CD4-positive, alpha-beta memory T cell (primary cell): ENCODE measurements around the gene GRWD1. TPM values are rescaled to one million over a fixed set of nuclear protein-coding genes. Genes with fewer than 3 reads are reported as not detected.

Source experiments
- CTCF ChIA-PET: fragments of 350-600 bp; sonication (Branson Sonifier 250); formaldehyde crosslinking; loops from one replicate; lab custom pipeline; 2021; ENCODE audit warnings: inconsistent platforms; ENCODE audit not compliant: partially characterized antibody; lab: Charles Lee
- POLR2A ChIA-PET: fragments of 350-600 bp; sonication (Branson Sonifier 250); formaldehyde crosslinking; loops from one replicate; lab custom pipeline; 2021; ENCODE audit not compliant: partially characterized antibody; lab: Charles Lee
- DNase-seq, 5 donors: peaks; one replicate each; pipeline versions ENCODE4 v3.0.0 to v3.0.0-alpha.2; 2020 to 2022; ENCODE audit warnings: mixed read lengths in 1 of 5
- H3K27ac ChIP-seq: one replicate; pipeline ENCODE4 v1.7.0; 2013; ENCODE audit warnings: low read depth, low read length
- H3K27me3 ChIP-seq: 2 replicates; pipeline ENCODE4 v1.7.0; 2013; ENCODE audit warnings: mild to moderate bottlenecking, low read length, moderate library complexity; ENCODE audit not compliant: insufficient read depth
- H3K36me3 ChIP-seq: 2 replicates; pipeline ENCODE4 v1.7.0; 2013; ENCODE audit warnings: mild to moderate bottlenecking, low read length, moderate library complexity; ENCODE audit not compliant: insufficient read depth
- H3K4me1 ChIP-seq: 2 replicates; pipeline ENCODE4 v1.7.0; 2013; ENCODE audit warnings: mild to moderate bottlenecking, low read length, moderate library complexity; ENCODE audit not compliant: insufficient read depth
- H3K4me3 ChIP-seq, 2 donors: one replicate each; pipeline ENCODE4 v1.7.0; 2013; ENCODE audit warnings: low read length in 2 of 2, mild to moderate bottlenecking in 1 of 2
- H3K9me3 ChIP-seq, 2 donors: one replicate each; pipeline ENCODE4 v1.7.0; 2013; ENCODE audit warnings: low read length in 2 of 2, control low read depth in 1 of 2; ENCODE audit not compliant: control insufficient read depth in 1 of 2
- H3K27ac Mint-ChIP-seq, 7 donors: one replicate each; pipeline ENCODE4 v1.8.0; 2020 to 2021; ENCODE audit warnings: mixed read lengths in 7 of 7, mild to moderate bottlenecking in 6 of 7, inconsistent platforms in 3 of 7, moderate library complexity in 3 of 7
- H3K27me3 Mint-ChIP-seq, 2 donors: one replicate each; pipeline ENCODE4 v1.8.0; 2020 to 2021; ENCODE audit warnings: mixed read lengths in 2 of 2
- H3K36me3 Mint-ChIP-seq, 2 donors: one replicate each; pipeline ENCODE4 v1.8.0; 2020 to 2021; ENCODE audit warnings: mixed read lengths in 2 of 2, inconsistent platforms in 1 of 2, mild to moderate bottlenecking in 1 of 2
- H3K4me1 Mint-ChIP-seq, 4 donors: one replicate each; pipeline ENCODE4 v1.8.0; 2020 to 2021; ENCODE audit warnings: mixed read lengths in 4 of 4, mild to moderate bottlenecking in 1 of 4
- H3K4me3 Mint-ChIP-seq, 8 donors: one replicate each; pipeline ENCODE4 v1.8.0; 2020 to 2021; ENCODE audit warnings: mixed read lengths in 8 of 8, mild to moderate bottlenecking in 7 of 8, moderate library complexity in 6 of 8, inconsistent platforms in 3 of 8
- H3K9me3 Mint-ChIP-seq, 8 donors: one replicate each; pipeline ENCODE4 v1.8.0; 2020 to 2021; ENCODE audit warnings: mixed read lengths in 8 of 8, mild to moderate bottlenecking in 5 of 8, inconsistent platforms in 3 of 8, moderate library complexity in 1 of 8
- intact Hi-C: fragments of 100-400 bp; cut with micrococcal nuclease; formaldehyde crosslinking; loops from one replicate; pipeline ENCODE4 v1.15.1; 2023
- polyA plus RNA-seq, 2 donors: library from polyadenylated mRNA; unstranded; fragments of 300-500 nt; fragmentation: Illumina TruSeq; gene quantifications; one replicate each; pipeline ENCODE4 v1.2.3, GENCODE V29; 2021
- total RNA-seq, 2 experiments: library from RNA; stranded (reverse); gene quantifications; one replicate each; pipeline ENCODE4 v1.2.3, GENCODE V29; 2021

GRWD1 gene
- total and polyA plus RNA-seq, 4 experiments from 2014 or later: 36.2 to 52.8 (median 41.7) TPM

GRCh38 chr19:48506138-48506733 is 60.5 kb downstream of the GRWD1 start:
- no peak overlapping the region for H3K4me3 ChIP-seq
- no peaks in the 10 kb centered on the region for H3K36me3 ChIP-seq
- Mint-ChIP-seq H3K4me1 (peaks cover 7 to 20% (median 19%) of the 10 kb centered on the region in 4 donors), H3K27ac (peak overlapping the region in 2 of 7 donors; percentile 31 to 52), H3K4me3 (no peak overlapping the region), H3K36me3 (peaks cover 7 to 14% of the 10 kb centered on the region in 2 donors), H3K9me3 (no peaks in the 10 kb centered on the region), H3K27me3 (no peaks in the 10 kb centered on the region)
- peaks cover 18% of the 10 kb centered on the region for H3K4me1 ChIP-seq
- POLR2A ChIA-PET: interaction anchor here (0.9 to 2.0 kb wide), 3 partner anchors 11 to 102 kb away, joined by 6 to 13 read pairs (median 11); no protein-coding TSS in a partner anchor
- H3K9me3 ChIP-seq: no peaks in the 10 kb centered on the region
- H3K27me3 ChIP-seq: no peaks in the 10 kb centered on the region
- intact Hi-C loops: loop anchor here (1.0 kb wide), 3 partner anchors 78 to 102 kb away; no protein-coding TSS in a partner anchor
- no peak overlapping the region for H3K27ac ChIP-seq
- peak in 4 of 5 donors; percentile 61 to 74 (median 66) for DNase-seq
- CTCF ChIA-PET: interaction anchor here (0.6 to 8.0 kb wide), 18 partner anchors 8 to 169 kb away, joined by 3 to 203 read pairs (median 4); no protein-coding TSS in a partner anchor

Other genes starting within 250 kb of the GRWD1 start
- gene CARD8, start 190.1 kb upstream of the GRWD1 start, total RNA-seq: 100 to 1,000 TPM; 310 to 316 TPM
- gene CARD8, start 190.1 kb upstream of the GRWD1 start, polyA plus RNA-seq: 10 to 100 TPM; 74.9 to 90.5 TPM
- under 1 TPM in 1 of 2 experiments, not detected in 1; 0.36 TPM for gene ZNF114, start 175.9 kb upstream of the GRWD1 start, total RNA-seq
- gene ZNF114, start 175.9 kb upstream of the GRWD1 start, polyA plus RNA-seq: not detected
- 100 to 1,000 TPM; 293 to 294 TPM for gene EMP3, start 120.4 kb upstream of the GRWD1 start, total RNA-seq
- 1,000 to 10,000 TPM; 1,097 to 1,108 TPM for gene EMP3, start 120.4 kb upstream of the GRWD1 start, polyA plus RNA-seq
- 10 to 100 TPM; 27.6 to 31.8 TPM for gene TMEM143, start 82.0 kb upstream of the GRWD1 start, total RNA-seq
- 1 to 10 TPM; 3.8 to 8.2 TPM for gene TMEM143, start 82.0 kb upstream of the GRWD1 start, polyA plus RNA-seq
- not detected for gene SYNGR4, start 81.6 kb upstream of the GRWD1 start, total RNA-seq
- gene SYNGR4, start 81.6 kb upstream of the GRWD1 start, polyA plus RNA-seq: not detected
- gene KDELR1, start 54.4 kb upstream of the GRWD1 start, total RNA-seq: 10 to 100 TPM; 58.8 to 63.2 TPM
- gene KDELR1, start 54.4 kb upstream of the GRWD1 start, polyA plus RNA-seq: 10 to 100 TPM; 17.7 to 28.8 TPM
- gene GRIN2D, start 52.3 kb upstream of the GRWD1 start, total RNA-seq: under 1 TPM; 0.14 to 0.17 TPM
- gene GRIN2D, start 52.3 kb upstream of the GRWD1 start, polyA plus RNA-seq: not detected
- 1 to 10 TPM; 2.5 to 3.6 TPM for gene KCNJ14, start 9.6 kb downstream of the GRWD1 start, total RNA-seq
- under 1 TPM; 0.18 to 0.22 TPM for gene KCNJ14, start 9.6 kb downstream of the GRWD1 start, polyA plus RNA-seq
- 10 to 100 TPM; 74.9 to 89.0 TPM for gene CYTH2, start 23.4 kb downstream of the GRWD1 start, total RNA-seq
- gene CYTH2, start 23.4 kb downstream of the GRWD1 start, polyA plus RNA-seq: 10 to 100 TPM; 30.1 to 31.3 TPM
- gene LMTK3, start 65.9 kb downstream of the GRWD1 start, total RNA-seq: 10 to 100 TPM; 18.5 to 20.6 TPM
- gene LMTK3, start 65.9 kb downstream of the GRWD1 start, polyA plus RNA-seq: under 1 TPM in 1 of 2 donors, not detected in 1; 0.17 TPM
- gene SULT2B1, start 106.2 kb downstream of the GRWD1 start, total RNA-seq: not detected
- under 1 TPM in 1 of 2 donors, not detected in 1; 0.13 TPM for gene SULT2B1, start 106.2 kb downstream of the GRWD1 start, polyA plus RNA-seq
- not detected for gene SPACA4, start 160.8 kb downstream of the GRWD1 start, total RNA-seq
- gene SPACA4, start 160.8 kb downstream of the GRWD1 start, polyA plus RNA-seq: not detected
- 1 to 10 TPM; 4.3 to 5.3 TPM for gene FAM83E, start 169.1 kb downstream of the GRWD1 start, total RNA-seq
- gene FAM83E, start 169.1 kb downstream of the GRWD1 start, polyA plus RNA-seq: not detected
- 1,000 to 10,000 TPM; 2,357 to 2,448 TPM for gene RPL18, start 173.2 kb downstream of the GRWD1 start, total RNA-seq
- gene RPL18, start 173.2 kb downstream of the GRWD1 start, polyA plus RNA-seq: 1,000 to 10,000 TPM; 2,084 to 2,180 TPM
- 10 to 100 TPM; 25.0 to 29.1 TPM for gene SPHK2, start 173.5 kb downstream of the GRWD1 start, total RNA-seq
- 1 to 10 TPM; 6.0 to 8.4 TPM for gene SPHK2, start 173.5 kb downstream of the GRWD1 start, polyA plus RNA-seq
- 10 to 100 TPM; 62.6 to 69.5 TPM for gene DBP, start 191.4 kb downstream of the GRWD1 start, total RNA-seq
- 100 to 1,000 TPM in 1 of 2 donors, 10 to 100 TPM in 1; 37.4 to 113 TPM for gene DBP, start 191.4 kb downstream of the GRWD1 start, polyA plus RNA-seq
- 10 to 100 TPM; 13.7 to 15.4 TPM for gene CA11, start 200.2 kb downstream of the GRWD1 start, total RNA-seq
- gene CA11, start 200.2 kb downstream of the GRWD1 start, polyA plus RNA-seq: 1 to 10 TPM; 5.0 to 9.4 TPM
- 1 to 10 TPM; 2.3 to 3.3 TPM for gene NTN5, start 227.0 kb downstream of the GRWD1 start, total RNA-seq
- under 1 TPM in 1 of 2 donors, not detected in 1; 0.62 TPM for gene NTN5, start 227.0 kb downstream of the GRWD1 start, polyA plus RNA-seq
- gene FUT2, start 250.0 kb downstream of the GRWD1 start, total RNA-seq: not detected
- under 1 TPM; 0.11 to 0.59 TPM for gene FUT2, start 250.0 kb downstream of the GRWD1 start, polyA plus RNA-seq